ENCODE results near the gene RINL.

RINL gene

DNA sequence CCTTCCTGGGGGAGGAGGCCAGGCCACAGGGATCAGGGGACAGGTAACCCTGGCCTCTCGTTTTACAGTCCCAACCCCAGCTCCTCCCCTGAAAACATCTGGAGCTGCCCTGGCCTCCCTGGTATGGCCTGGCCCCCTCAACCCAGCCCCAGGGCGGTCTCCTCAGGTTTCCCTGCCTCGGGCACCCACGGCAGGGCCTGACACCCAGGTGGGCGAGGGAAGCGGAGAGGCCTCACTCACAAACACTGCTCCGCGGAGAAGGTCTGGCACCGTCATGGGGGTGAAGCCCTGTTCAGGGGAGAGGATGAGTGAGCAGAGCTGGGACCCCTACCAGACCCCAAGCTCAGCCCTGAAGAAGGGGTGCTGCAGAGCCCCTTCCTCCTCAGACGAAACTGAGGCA, 40.5 kb upstream of the RINL start:
- DNase-seq (ENCODE audit: low read depth) = no peak
- H3K4me3 ChIP-seq (ENCODE audit: low read length) = no peak overlapping the region
- TF ChIP-seq, protein P1, sequence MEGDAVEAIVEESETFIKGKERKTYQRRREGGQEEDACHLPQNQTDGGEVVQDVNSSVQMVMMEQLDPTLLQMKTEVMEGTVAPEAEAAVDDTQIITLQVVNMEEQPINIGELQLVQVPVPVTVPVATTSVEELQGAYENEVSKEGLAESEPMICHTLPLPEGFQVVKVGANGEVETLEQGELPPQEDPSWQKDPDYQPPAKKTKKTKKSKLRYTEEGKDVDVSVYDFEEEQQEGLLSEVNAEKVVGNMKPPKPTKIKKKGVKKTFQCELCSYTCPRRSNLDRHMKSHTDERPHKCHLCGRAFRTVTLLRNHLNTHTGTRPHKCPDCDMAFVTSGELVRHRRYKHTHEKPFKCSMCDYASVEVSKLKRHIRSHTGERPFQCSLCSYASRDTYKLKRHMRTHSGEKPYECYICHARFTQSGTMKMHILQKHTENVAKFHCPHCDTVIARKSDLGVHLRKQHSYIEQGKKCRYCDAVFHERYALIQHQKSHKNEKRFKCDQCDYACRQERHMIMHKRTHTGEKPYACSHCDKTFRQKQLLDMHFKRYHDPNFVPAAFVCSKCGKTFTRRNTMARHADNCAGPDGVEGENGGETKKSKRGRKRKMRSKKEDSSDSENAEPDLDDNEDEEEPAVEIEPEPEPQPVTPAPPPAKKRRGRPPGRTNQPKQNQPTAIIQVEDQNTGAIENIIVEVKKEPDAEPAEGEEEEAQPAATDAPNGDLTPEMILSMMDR (IDR thresholded peaks at IDR 0.05; ENCODE audit: insufficient read depth, low read depth, low read length, missing control alignments) = no peak

DNA sequence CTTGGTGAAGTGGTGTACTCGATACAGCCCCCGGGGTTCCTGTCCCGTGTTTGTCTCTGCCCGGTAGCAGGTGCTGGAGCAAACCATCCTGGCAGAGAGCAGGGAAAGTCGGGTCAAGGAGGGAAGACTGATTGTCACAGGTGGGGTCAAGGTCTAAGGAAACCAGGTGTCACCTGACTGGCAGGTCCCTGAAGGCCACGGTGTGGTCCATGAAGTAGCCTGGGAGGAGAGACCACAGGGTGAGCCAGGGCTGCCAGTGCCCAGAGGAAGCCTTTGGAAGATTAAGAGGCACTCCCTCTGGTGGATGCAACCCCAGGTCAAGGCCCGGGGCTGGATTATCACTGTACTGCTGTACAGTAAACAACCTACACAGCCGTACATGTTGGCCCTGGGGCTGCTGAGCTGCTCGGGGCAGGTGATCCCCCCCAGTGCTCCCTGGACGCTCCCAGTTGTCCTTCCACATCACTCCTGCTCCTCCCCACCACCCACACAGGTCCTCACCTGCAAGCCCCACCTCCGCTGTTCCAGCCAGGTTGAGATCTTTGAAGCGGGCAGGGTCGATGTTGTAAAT, 39.9 kb upstream of the RINL start:
- DNase-seq (ENCODE audit: low read depth) = peak; percentile 17

DNA sequence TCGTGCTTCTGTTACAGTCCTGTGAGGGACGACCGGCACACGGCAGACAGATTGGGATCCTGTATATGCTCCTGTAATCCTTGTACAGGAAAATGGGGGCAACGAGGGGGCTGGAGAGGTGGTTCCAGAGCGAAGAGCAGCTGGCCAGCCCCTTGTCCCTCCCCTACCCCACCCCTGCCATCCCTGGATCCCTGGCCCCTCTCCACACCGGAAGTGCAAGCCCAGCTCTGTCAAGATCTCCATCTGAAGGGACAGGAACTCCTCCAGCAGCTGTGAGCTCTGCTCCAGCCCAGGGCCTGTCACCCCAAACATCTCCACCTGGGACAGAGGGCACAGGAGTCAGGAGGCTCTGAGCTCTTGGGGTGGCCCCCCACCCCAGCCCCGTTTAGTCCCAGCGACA, 39.4 kb upstream of the RINL start:
- no peak overlapping the region for H3K4me3 ChIP-seq (ENCODE audit: low read length)
- no peak for DNase-seq (ENCODE audit: low read depth)
- TF ChIP-seq, protein P1 (IDR thresholded peaks at IDR 0.05; ENCODE audit: insufficient read depth, low read depth, low read length, missing control alignments) = no peak

More for the DNA sequence above, 39.9 kb upstream of the RINL start:
- TF ChIP-seq, protein P1 (IDR thresholded peaks at IDR 0.05; ENCODE audit: insufficient read depth, low read depth, low read length, missing control alignments) = peak; percentile 8
- H3K4me3 ChIP-seq (ENCODE audit: low read length) = no peak overlapping the region

DNA sequence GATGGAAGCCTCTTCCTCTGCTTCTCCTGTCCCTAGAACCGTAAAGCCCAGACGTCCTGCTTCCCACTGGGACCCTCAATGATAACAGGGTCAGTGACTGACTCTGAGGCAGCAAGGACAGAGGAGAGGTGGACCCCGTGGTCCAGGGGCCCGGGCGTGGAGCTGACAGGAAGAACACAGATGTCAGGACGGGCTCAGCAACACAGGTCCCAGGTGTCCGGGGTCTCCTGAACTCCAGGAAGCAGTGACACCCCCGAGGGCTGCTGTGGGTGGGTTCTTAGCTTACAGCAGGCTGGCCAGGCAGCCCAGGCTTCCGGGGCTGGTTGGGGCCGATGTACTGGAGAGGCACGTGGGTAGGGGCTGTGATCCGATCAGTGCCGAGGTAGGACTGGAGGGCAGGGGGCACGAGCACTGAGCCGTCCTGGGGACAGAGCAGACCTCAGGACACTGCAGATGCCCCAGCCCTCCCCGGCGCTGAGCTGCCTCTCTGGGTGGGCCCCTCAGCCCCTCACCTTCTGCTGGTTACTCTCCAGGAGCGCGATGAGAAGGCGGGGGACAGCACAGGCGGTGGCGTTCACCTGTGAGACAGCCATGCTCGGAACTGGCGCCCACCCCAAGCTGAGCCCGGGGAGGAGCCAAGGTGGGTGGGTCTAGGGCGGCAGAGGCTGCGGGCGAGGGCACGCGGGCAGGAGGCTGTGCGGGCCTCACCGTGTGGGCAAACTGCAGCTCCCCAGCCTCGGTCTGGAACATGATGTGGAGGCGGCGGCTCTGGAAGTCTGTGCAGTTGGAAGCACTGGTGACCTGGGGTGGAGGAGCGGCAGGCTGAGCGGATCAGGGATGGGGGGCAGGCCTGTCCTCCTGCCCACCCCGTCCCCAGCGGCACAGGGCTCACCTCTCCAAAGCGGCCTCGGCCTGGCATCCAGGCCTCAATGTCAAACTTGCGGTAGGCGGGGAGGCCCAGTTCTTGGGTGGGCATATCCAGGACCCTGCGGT, 37.5 kb upstream of the RINL start:
- DNase-seq (ENCODE audit: low read depth) = no peak
- no peak overlapping the region for H3K4me3 ChIP-seq (ENCODE audit: low read length)
- TF ChIP-seq, protein P1 (IDR thresholded peaks at IDR 0.05; ENCODE audit: insufficient read depth, low read depth, low read length, missing control alignments) = no peak

DNA sequence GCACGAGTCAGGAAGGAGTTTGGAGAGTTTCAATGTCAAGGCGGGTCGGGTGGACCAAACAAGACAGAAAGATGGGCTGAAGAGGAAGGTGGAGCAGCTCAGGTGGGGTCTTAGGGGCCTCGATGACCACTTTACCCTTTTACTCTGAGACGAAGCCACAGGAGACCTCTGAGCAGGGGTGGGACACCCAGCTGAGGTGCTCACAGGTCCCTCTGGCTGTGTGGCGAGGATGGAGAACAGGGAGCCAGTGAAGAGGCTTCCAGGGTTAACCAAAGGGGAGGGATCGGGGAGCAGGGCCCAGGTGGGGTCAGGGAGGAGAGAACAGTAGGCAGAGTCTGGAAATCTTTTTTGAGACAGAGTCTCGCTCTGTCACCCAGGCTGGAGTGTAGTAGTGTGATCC, 35.9 kb upstream of the RINL start:
- no peak overlapping the region for H3K4me3 ChIP-seq (ENCODE audit: low read length)
- TF ChIP-seq, protein P1 (IDR thresholded peaks at IDR 0.05; ENCODE audit: insufficient read depth, low read depth, low read length, missing control alignments) = no peak
- no peak for DNase-seq (ENCODE audit: low read depth)

DNA sequence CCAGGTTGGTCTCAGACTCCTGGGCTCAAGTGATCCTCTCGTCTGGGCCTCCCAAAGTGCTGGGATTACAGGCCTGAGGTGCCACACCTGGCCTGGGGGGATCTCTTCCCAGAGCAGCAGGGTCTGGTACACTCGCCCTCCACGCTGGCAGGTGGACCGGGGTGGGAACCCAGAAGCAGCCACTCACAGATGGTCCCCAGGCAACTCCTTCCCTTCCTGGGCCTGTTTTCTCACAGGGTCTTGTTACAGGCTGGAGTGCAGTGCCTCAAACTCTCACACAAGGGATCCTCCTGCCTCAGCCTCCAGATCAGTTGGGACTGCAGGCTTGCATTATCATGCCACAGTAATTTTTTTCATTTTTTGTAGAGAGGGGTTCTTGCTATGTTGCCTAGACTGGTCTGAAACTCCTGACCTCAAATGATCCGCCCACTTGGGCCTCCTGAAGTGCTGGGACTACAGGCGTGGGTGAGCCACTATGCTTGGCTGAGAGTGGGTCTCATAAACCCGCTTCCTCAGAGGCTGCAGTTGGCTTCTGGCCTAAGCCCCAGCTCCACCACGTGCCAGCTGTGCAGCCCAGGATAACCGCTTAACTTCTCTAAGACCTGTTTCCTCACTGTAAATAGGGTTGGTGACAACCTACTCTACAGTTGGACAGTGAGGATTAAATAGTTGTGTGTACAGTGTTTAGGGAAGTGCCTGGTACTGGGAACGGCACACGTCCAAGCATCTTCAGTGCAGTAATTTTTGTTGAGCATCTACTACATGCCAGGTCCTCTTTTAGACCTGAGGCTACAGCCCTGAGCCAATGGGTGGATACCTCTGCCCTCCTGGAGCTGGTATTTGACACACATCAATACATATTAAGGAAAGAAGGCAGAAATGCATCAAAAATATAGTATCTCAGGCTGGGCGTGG, 34.8 kb upstream of the RINL start:
- TF ChIP-seq, protein P1 (IDR thresholded peaks at IDR 0.05; ENCODE audit: insufficient read depth, low read depth, low read length, missing control alignments) = no peak
- no peak for DNase-seq (ENCODE audit: low read depth)
- no peak overlapping the region for H3K4me3 ChIP-seq (ENCODE audit: low read length)

All from epithelial cell of esophagus (primary cell).